GM12875 (cell line): Measurements from ENCODE around the gene KLF3.

Experiments used
- H3K4me3 ChIP-seq: one replicate; pipeline ENCODE4 v1.5.1; 2011; ENCODE audit warnings: low read depth, low read length, control low read depth
- TF ChIP-seq, protein P1 (sequence below): IDR thresholded peaks from 2 replicates; pipeline ENCODE4 v1.5.1; 2011; ENCODE audit warnings: low read depth, mild to moderate bottlenecking, control low read depth, inconsistent platforms, low read length, moderate library complexity, borderline replicate concordance; ENCODE audit not compliant: insufficient read depth

KLF3 gene

DNA sequence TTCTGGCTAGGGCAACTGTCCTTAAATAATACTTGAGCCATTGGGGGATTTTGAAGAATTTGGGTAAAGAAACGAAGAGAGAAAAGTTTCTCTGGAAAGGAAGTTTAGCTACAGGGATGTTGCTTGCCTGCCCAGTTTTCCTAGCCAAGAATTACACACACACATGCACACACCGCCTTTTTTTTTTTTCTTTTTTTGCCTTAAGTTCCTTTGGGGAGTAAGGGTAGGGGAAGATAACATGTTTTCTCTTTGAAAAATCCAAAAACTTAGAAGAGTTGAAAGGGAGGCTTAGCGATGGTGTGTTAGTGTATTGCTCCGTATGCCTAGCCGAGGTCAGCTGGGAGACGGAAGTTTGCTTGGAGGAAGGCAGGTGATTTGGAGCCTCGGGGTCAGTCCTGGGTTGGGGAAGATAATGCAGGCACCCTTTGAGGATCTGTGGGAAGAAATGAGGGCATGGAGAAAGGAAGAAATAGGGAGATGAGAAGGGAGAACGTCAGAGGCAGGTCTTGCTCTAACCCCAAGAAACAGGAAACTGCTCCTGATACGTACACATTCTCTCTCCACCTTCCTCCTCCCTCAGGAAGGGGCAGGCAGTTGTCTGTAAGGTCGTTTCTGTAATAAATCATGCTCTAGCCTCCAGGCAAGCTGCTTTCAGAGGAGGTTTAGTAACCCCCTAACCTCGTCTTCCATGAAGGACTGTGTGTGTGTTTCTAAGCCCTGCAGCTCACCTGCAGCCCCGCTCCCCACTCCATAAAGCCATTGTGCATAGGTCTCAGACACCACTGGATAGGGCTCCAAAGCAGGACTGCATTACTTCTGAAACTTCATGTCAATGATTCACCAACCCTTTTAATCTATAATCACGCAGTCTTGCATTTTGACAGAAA, 10.5 kb downstream of the KLF3 start:
- TF ChIP-seq, protein P1, sequence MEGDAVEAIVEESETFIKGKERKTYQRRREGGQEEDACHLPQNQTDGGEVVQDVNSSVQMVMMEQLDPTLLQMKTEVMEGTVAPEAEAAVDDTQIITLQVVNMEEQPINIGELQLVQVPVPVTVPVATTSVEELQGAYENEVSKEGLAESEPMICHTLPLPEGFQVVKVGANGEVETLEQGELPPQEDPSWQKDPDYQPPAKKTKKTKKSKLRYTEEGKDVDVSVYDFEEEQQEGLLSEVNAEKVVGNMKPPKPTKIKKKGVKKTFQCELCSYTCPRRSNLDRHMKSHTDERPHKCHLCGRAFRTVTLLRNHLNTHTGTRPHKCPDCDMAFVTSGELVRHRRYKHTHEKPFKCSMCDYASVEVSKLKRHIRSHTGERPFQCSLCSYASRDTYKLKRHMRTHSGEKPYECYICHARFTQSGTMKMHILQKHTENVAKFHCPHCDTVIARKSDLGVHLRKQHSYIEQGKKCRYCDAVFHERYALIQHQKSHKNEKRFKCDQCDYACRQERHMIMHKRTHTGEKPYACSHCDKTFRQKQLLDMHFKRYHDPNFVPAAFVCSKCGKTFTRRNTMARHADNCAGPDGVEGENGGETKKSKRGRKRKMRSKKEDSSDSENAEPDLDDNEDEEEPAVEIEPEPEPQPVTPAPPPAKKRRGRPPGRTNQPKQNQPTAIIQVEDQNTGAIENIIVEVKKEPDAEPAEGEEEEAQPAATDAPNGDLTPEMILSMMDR: no peak
- no peak overlapping the region for H3K4me3 ChIP-seq

DNA sequence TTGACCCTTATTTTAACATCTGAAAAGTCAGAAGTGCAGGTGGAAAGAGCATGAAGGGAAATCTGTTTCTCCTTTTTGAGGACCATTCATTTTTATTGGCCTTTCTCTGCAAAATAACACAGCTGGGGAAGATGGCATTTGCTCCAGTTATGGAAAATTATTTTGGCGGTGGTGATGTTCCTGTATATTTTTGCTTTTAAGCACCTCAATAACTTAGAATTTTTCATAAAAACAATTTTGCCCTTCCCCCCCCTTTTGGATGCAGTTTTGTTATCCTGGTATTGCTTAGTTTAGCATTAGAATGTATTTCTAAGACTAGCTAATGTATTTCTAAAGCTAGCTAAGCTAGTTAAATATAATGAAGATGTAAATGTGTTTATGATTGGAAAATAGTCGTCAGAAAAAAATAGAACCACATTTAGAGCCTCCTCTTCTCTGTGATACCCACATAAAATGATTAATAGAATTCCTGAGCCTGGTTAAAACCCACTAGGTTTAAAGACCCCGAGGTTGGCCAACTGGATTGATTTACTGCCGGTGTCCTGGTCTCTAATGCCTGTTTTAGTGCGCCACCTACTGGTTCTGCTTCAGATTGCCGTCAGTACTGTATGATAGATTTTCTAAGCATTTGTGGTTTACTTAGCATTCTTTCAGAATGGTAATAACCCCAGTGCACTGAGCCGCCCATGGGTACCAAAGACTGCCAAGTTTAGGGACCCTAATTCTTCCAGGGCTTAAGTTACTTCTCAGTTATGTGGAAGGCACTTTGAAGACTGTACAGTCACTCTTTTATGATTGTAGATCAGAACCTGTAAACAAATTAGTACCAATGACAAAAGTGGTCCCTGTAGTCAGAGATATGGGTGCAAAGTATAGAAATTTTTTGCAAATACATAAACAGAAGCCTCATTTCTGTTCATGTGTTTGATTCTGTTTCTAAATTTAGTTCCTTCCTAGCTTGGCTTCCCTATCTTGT, 11.4 kb downstream of the KLF3 start:
- H3K4me3 ChIP-seq: no peak overlapping the region
- TF ChIP-seq, protein P1: peak; percentile 66; the same call in 1 of the 2 replicates

DNA sequence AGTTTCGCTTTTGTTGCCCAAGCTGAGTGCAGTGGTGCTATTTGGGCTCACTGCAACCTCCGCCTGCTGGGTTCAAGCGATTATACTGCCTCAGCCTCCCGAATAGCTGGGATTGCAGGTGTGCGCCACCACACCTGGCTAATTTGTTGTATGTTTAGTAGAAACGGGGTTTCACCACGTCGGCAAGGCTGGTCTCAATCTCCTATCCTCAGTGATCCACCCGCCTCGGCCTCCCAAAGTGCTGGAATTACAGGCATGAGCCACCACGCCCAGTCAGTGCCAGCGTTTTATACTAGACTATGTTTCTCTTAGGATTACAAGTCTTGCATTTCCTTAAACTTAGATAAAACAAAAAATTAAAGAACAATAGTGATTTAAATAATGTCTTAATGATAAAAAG, 13.0 kb downstream of the KLF3 start:
- TF ChIP-seq, protein P1: no peak
- H3K4me3 ChIP-seq: no peak overlapping the region

DNA sequence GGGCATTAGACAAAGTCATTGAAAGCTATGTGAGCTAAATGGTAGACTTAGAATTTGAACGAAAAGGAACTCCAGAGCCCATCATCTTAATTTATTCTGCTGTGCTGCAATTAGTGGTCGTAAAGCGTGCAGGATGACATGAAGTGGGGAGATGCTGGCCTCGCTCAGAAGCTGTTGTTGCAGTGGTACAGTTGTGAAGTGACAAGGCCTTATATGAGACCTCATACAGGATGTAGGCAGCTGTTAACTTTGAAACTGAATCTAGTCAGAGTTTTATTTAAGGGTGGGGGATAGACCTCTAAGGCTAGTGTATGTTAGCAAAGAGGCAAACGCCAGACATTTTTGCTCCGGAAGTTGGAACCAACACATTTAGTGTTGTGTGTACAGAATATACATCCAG, 13.4 kb downstream of the KLF3 start:
- TF ChIP-seq, protein P1: no peak
- H3K4me3 ChIP-seq: no peak overlapping the region

DNA sequence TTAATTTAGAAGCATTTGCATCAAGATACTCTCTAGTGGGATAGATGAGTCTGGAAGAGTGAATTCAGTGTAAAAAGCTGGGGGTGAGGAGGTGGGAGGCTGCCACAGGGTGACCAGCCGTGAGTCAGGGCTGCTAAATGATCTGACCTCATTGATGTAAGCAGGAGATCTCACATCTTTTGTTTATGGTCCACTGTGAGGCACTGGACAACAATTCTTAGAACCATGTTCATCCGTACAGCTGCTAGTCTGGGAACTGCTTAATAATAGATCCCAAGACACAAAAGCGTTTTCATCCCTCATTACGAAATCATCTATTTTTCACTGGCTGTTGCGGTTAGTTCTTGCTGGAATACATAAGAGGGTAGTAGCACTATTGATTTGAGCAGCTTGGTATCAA, 14.1 kb downstream of the KLF3 start:
- TF ChIP-seq, protein P1: no peak

DNA sequence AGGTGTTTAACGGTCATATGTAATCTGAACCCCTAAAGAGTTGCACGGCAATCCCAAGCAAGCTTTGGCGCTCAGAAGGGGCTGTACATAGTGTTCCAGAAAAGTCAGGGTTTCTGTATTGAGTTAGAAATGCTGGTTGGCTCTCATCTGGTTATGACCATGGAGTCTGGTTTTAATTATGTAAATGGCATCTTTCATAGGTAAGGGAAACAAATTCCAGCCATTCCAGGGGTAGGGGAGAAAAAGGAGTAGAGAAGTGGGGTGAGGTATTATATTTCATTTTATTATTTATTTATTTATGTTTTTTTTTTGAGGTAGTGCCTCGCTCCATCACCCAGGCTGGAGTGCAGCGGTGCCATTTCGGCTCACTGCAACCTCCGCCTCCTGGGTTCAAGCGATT, 15.9 kb downstream of the KLF3 start:
- TF ChIP-seq, protein P1: no peak
- H3K4me3 ChIP-seq: no peak overlapping the region

More for the DNA sequence above, 14.1 kb downstream of the KLF3 start:
- no peak overlapping the region for H3K4me3 ChIP-seq
